ENCODE results near the gene SIPA1L2. TPM values are rescaled to one million over a fixed set of nuclear protein-coding genes. Genes with fewer than 3 reads are reported as not detected.

The SIPA1L2 gene
- total RNA-seq, 4 donors from 2014 or later = 17.6 to 36.4 (median 23.8) TPM

DNA sequence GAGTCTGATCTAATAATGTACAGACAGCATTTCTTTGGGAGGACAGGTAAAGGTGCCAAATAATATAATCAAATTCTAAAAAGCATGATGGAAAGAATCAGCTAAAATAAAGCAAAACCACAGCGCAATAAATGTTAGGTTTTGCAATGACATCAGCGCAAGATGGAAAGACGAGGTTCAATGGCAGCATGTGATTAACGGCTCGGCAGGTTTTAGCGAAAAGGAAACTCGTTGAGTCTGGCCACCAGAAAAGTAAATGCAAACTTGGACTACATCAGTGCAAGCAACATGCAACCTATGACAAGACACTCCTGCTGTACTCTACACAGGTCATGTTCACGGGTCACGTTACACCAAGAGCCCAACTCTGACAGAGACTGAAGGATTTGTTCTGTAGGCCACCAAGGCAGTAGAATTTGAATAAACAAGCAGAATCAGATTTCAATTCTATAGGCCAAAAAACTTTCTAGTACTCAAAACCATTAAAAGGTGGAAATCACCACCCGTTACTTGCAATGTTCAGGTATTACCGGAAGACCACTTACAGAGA is 4.5 kb downstream of the SIPA1L2 start:
- TF ChIP-seq, protein P1, sequence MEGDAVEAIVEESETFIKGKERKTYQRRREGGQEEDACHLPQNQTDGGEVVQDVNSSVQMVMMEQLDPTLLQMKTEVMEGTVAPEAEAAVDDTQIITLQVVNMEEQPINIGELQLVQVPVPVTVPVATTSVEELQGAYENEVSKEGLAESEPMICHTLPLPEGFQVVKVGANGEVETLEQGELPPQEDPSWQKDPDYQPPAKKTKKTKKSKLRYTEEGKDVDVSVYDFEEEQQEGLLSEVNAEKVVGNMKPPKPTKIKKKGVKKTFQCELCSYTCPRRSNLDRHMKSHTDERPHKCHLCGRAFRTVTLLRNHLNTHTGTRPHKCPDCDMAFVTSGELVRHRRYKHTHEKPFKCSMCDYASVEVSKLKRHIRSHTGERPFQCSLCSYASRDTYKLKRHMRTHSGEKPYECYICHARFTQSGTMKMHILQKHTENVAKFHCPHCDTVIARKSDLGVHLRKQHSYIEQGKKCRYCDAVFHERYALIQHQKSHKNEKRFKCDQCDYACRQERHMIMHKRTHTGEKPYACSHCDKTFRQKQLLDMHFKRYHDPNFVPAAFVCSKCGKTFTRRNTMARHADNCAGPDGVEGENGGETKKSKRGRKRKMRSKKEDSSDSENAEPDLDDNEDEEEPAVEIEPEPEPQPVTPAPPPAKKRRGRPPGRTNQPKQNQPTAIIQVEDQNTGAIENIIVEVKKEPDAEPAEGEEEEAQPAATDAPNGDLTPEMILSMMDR (IDR thresholded peaks at IDR 0.05; ENCODE audit: low read depth) = no peak

GRCh38 chr1:232624546-232625281 is 5.2 kb downstream of the SIPA1L2 start:
- TF ChIP-seq, protein P1 (IDR thresholded peaks at IDR 0.05; ENCODE audit: low read depth) = no peak

- TF ChIP-seq, protein P1 (IDR thresholded peaks at IDR 0.05; ENCODE audit: low read depth) = no peak
Observed at GRCh38 chr1:232622981-232623380, 7.0 kb downstream of the SIPA1L2 start.

DNA sequence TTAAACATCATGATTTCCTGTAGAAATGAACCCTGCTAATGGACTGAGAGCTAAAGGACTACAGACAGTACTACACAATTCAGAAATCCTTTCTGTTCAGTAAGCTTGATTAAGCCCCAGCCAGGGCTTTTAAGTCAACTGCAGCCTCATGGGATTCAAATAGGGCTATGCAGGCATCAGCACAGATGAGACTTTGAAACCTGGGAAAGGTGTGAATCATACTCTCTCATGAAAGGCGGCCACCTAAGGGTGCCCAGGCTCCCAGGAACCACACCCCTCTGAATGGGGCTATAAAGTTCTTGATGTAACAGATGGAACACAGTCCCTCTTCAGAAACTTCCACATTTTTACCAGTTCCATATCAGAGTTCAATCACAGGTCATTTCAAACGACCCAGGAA is 7.6 kb downstream of the SIPA1L2 start:
- TF ChIP-seq, protein P1 (IDR thresholded peaks at IDR 0.05; ENCODE audit: low read depth) = no peak

GRCh38 chr1:232621050-232621449 is 8.9 kb downstream of the SIPA1L2 start:
- TF ChIP-seq, protein P1 (IDR thresholded peaks at IDR 0.05; ENCODE audit: low read depth) = no peak

DNA sequence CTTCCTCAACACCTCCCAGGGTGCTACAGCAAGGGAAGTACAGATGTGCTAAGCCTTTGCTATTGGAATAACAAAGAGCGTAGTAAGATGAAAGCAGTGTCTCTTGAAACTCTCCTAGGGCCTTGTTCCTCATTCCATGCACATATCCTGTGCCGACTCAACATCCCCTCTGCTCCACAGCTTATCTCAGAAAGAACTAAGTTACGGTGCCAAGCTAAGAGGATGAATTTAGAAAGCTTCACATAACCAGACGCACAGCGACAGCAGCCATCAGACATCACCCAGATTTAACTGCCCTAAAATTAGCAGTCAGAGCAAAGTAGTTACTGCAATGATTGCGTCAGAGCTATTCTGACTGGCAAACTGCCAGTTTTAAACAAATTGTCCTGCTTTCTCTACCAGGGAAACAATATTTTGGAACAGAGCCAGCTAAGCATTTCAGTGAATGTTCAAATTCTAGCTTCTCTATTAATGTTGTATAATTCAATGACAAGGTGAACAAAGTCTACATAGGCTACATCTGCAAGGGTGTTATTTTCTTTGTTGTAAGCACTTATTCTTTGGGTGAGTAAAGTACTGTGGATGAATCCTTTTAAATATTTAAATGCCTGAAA is 9.5 kb downstream of the SIPA1L2 start:
- TF ChIP-seq, protein P1 (IDR thresholded peaks at IDR 0.05; ENCODE audit: low read depth) = no peak

DNA sequence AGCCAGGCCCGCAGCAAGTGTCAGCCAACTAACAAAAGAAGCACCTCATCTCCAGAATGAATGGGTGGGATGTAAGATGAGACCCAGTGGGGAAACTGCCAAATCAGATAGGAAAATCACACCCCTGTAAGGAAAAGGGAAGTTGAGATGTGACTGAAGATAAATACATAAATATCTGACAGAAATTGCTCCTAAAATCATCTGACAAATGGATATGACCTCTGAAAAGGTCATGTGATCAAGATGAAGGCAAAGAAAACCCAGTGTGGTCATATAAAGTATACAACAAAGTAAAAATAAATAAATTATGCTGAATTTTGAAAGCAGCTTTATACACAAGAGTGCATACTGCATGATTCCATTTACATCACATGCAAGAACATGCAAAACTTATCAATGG is 12.7 kb downstream of the SIPA1L2 start:
- TF ChIP-seq, protein P1 (IDR thresholded peaks at IDR 0.05; ENCODE audit: low read depth) = no peak

Data from subcutaneous adipose tissue (tissue), 4 donors.